ENCODE results near the gene BCL2L2. TPM values are rescaled to one million over a fixed set of nuclear protein-coding genes. Genes with fewer than 3 reads are reported as not detected.

Gene BCL2L2
- total and polyA plus RNA-seq, 10 of the 15 experiments (the other 5 are each of a cell fraction or from before 2014, with no cell fraction given): 1.4 to 14.7 (median 7.1) TPM

DNA sequence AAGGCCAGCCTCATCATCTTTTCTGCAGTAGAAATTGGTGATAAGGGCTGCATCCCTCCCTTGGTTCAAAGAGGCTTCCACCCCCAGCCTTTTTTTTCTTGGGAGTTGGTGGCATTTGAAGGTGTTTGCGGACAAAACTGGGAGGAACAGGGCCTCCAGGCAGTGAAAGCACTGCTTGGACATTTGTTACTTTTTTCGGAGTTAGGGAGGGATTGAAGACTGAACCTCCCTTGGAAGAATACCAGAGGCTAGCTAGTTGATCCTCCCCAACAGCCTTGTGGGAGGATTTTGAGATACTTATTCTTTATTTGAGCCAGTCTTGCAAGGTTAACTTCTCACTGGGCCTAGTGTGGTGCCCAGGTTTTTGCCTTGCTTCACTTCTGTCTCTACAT is 17.8 kb downstream of the BCL2L2 start:
- FAIRE-seq (no peak), DNase-seq (ENCODE audit: low read depth, low spot score) (no peak), ATAC-seq (no peak)
- POLR2A ChIA-PET: interaction anchor here (5.5 kb wide), 1 partner anchor 22 kb away, joined by 98 read pairs; the partner anchor contains the start of gene PPP1R3E
- SMC1A ChIA-PET (ENCODE audit: uncharacterized antibody, unreplicated experiment): interaction anchor here (1.0 kb wide), 1 partner anchor 10 kb away, joined by 3 read pairs; no protein-coding TSS in a partner anchor
- in situ Hi-C loops (cut with MboI): loop anchor here (5.0 to 25.0 kb wide), 2 partner anchors 233 to 788 kb away; partner anchors contain the start of genes DCAF11, NRL and THTPA
- peaks cover 23% of the 10 kb centered on the region for H3K79me2 ChIP-seq (ENCODE audit: control insufficient read depth, insufficient read depth, low read length)
- H3K4me2 ChIP-seq (ENCODE audit: control insufficient read depth, insufficient read depth): no peak overlapping the region
- no peak overlapping the region for H3K9ac ChIP-seq (ENCODE audit: control insufficient read depth, insufficient read depth, low read length)
- RAD21 ChIA-PET (ENCODE audit: unreplicated experiment): no interaction called here
- intact Hi-C loops (cut with micrococcal nuclease; ENCODE audit: unreplicated experiment): loop anchor here (5.0 kb wide), 2 partner anchors 143 to 233 kb away; partner anchors contain the start of genes NGDN and THTPA
- H3K4me1 ChIP-seq (ENCODE audit: control insufficient read depth, insufficient read depth, low read length): peaks cover 13% of the 10 kb centered on the region
- no peak for TF ChIP-seq POLR2AphosphoS2 (IDR thresholded peaks at IDR 0.05; ENCODE audit: low read depth, low read length)
- no peak for TF ChIP-seq FOXK2 (IDR thresholded peaks at IDR 0.05)
- TF ChIP-seq ZNF622 (IDR thresholded peaks at IDR 0.05): no peak
- TF ChIP-seq SMARCA5 (IDR thresholded peaks at IDR 0.05): no peak
- TF ChIP-seq, protein P1, sequence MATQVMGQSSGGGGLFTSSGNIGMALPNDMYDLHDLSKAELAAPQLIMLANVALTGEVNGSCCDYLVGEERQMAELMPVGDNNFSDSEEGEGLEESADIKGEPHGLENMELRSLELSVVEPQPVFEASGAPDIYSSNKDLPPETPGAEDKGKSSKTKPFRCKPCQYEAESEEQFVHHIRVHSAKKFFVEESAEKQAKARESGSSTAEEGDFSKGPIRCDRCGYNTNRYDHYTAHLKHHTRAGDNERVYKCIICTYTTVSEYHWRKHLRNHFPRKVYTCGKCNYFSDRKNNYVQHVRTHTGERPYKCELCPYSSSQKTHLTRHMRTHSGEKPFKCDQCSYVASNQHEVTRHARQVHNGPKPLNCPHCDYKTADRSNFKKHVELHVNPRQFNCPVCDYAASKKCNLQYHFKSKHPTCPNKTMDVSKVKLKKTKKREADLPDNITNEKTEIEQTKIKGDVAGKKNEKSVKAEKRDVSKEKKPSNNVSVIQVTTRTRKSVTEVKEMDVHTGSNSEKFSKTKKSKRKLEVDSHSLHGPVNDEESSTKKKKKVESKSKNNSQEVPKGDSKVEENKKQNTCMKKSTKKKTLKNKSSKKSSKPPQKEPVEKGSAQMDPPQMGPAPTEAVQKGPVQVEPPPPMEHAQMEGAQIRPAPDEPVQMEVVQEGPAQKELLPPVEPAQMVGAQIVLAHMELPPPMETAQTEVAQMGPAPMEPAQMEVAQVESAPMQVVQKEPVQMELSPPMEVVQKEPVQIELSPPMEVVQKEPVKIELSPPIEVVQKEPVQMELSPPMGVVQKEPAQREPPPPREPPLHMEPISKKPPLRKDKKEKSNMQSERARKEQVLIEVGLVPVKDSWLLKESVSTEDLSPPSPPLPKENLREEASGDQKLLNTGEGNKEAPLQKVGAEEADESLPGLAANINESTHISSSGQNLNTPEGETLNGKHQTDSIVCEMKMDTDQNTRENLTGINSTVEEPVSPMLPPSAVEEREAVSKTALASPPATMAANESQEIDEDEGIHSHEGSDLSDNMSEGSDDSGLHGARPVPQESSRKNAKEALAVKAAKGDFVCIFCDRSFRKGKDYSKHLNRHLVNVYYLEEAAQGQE (IDR thresholded peaks at IDR 0.05; ENCODE audit: low read depth, low read length): no peak
- TF ChIP-seq EZH2 (IDR thresholded peaks at IDR 0.05; ENCODE audit: borderline replicate concordance, control insufficient read depth, low read depth, low read length): no peak
- TF ChIP-seq PAX5 (IDR thresholded peaks at IDR 0.05; ENCODE audit: borderline replicate concordance, low read depth, low read length): no peak
- TF ChIP-seq SPI1 (IDR thresholded peaks at IDR 0.05; ENCODE audit: borderline replicate concordance, insufficient read depth, low read depth, low read length): no peak
- H3K36me3 ChIP-seq (ENCODE audit: control insufficient read depth in 2 of 2, insufficient read depth in 2 of 2, low read length in 1 of 2): peaks cover 10 to 18% of the 10 kb centered on the region in 2 experiments
- H3K27me3 ChIP-seq (replicated peaks in 1 of 2; ENCODE audit: control insufficient read depth in 2 of 2, insufficient read depth in 2 of 2, low read length in 1 of 2): no peaks in the 10 kb centered on the region
- BruUV-seq (replicated peaks): no TSS peak
- H3K27ac ChIP-seq (ENCODE audit: control insufficient read depth, insufficient read depth): no peak overlapping the region
- H3K9me3 ChIP-seq (replicated peaks; ENCODE audit: control insufficient read depth, insufficient read depth, low read length): no peaks in the 10 kb centered on the region
- WGBS (ENCODE audit: insufficient coverage, insufficient replicate concordance, low lambda C conversion rate, missing lambda C conversion rate): 100% methylated on average over 2 of the region's 2 CpGs
- H2AFZ ChIP-seq (ENCODE audit: control insufficient read depth, low read depth, low read length): no peak overlapping the region
- CTCF ChIA-PET: interaction anchor here (0.6 to 7.2 kb wide), 3 partner anchors 23 to 235 kb away, joined by 3 to 77 read pairs (median 27); partner anchors contain the start of gene PPP1R3E
- no peak overlapping the region for H3K4me3 ChIP-seq
- H4K20me1 ChIP-seq (ENCODE audit: control insufficient read depth, insufficient read depth): no peaks in the 10 kb centered on the region; the same call in 1 of the 2 replicates

Measured in GM12878 (cell line).